HepG2 (cell line): Measurements from ENCODE around the gene NUDT7. TPM values are rescaled to one million over a fixed set of nuclear protein-coding genes. Genes with fewer than 3 reads are reported as not detected.

Source experiments
- CREBL2 ChIP-seq: sonication (generic); formaldehyde crosslinking; IDR thresholded peaks from 2 replicates; pipeline ENCODE4 v1.8.1; 2023; ENCODE audit warnings: missing genetic modification reagents, mild to moderate bottlenecking, borderline replicate concordance
- CSRNP1 ChIP-seq: sonication (generic); formaldehyde crosslinking; IDR thresholded peaks from 2 replicates; pipeline ENCODE4 v1.8.1; 2023; ENCODE audit warnings: mild to moderate bottlenecking, missing genetic modification reagents
- FOXK1 ChIP-seq: sonication (generic); formaldehyde crosslinking; IDR thresholded peaks from 2 replicates; pipeline ENCODE4 v1.4.0; 2020; ENCODE audit warnings: low read depth, missing genetic modification reagents, borderline replicate concordance
- KAT7 ChIP-seq: IDR thresholded peaks from 2 replicates; pipeline ENCODE4 v1.6.1; 2018; ENCODE audit warnings: borderline replicate concordance, missing compliant biosample characterization
- KDM6A ChIP-seq: IDR thresholded peaks from 2 replicates; pipeline ENCODE4 v1.6.1; 2016; ENCODE audit warnings: low read depth
- KIAA2018 ChIP-seq: sonication (generic); formaldehyde crosslinking; IDR thresholded peaks from 2 replicates; pipeline ENCODE4 v1.5.0; 2020; ENCODE audit warnings: mild to moderate bottlenecking, missing genetic modification reagents, borderline replicate concordance
- NCOA2 ChIP-seq: sonication (generic); formaldehyde crosslinking; IDR thresholded peaks from 2 replicates; pipeline ENCODE4 v1.8.0; 2022; ENCODE audit warnings: inconsistent platforms
- NPAS2 ChIP-seq: sonication (generic); formaldehyde crosslinking; IDR thresholded peaks from 2 replicates; pipeline ENCODE4 v1.8.0; 2022; ENCODE audit warnings: mild to moderate bottlenecking, missing genetic modification reagents, borderline replicate concordance
- RNF219 ChIP-seq: sonication (generic); formaldehyde crosslinking; IDR thresholded peaks from 2 replicates; pipeline ENCODE4 v1.5.0; 2020; ENCODE audit warnings: mild to moderate bottlenecking, missing genetic modification reagents
- SP5 ChIP-seq: IDR thresholded peaks from 2 replicates; pipeline ENCODE4 v1.6.1; 2016; ENCODE audit warnings: low read depth, borderline replicate concordance
- TARDBP ChIP-seq: sonication (generic); formaldehyde crosslinking; IDR thresholded peaks from 2 replicates; pipeline ENCODE4 v1.8.0; 2022; ENCODE audit warnings: mild to moderate bottlenecking, missing genetic modification reagents
- ZNF331 ChIP-seq: sonication (generic); formaldehyde crosslinking; IDR thresholded peaks from 2 replicates; pipeline ENCODE4 v1.4.0; 2020; ENCODE audit warnings: missing genetic modification reagents
- ZNF362 ChIP-seq: sonication (generic); formaldehyde crosslinking; IDR thresholded peaks from 2 replicates; pipeline ENCODE4 v1.4.0; 2020; ENCODE audit warnings: missing genetic modification reagents, mild to moderate bottlenecking, borderline replicate concordance
- ZNF598 ChIP-seq: sonication (generic); formaldehyde crosslinking; IDR thresholded peaks from 2 replicates; pipeline ENCODE4 v1.5.1; 2020; ENCODE audit warnings: mild to moderate bottlenecking, missing genetic modification reagents, borderline replicate concordance
- ZNF629 ChIP-seq: sonication (generic); formaldehyde crosslinking; conservative IDR thresholded peaks from 2 replicates; pipeline ENCODE4 v1.5.0; 2020; ENCODE audit warnings: missing genetic modification reagents
- ZNF713 ChIP-seq: sonication (generic); formaldehyde crosslinking; IDR thresholded peaks from 2 replicates; pipeline ENCODE4 v1.4.0; 2020; ENCODE audit warnings: mild to moderate bottlenecking, missing genetic modification reagents
- ZSCAN31 ChIP-seq: sonication (generic); formaldehyde crosslinking; IDR thresholded peaks from 2 replicates; pipeline ENCODE4 v1.5.0; 2020; ENCODE audit warnings: low read depth, mild to moderate bottlenecking, missing genetic modification reagents
- polyA plus RNA-seq, 8 experiments: library from polyadenylated mRNA; depleted of rRNA in 3 of 8; stranded (reverse) in 7 of 8; unstranded in 1 of 8; fragments of >200 nt; fragmentation: Illumina TruSeq in 4 of 8; extraction: Trizol in 4 of 8; gene quantifications; 2 replicates each; pipeline versions ENCODE4 v1.2.1 to v1.2.3, GENCODE V29; 2011 to 2016; ENCODE audit warnings: low read depth in 4 of 8, missing spikeins in 1 of 8, mixed read lengths in 1 of 8; ENCODE audit not compliant: insufficient read depth in 1 of 8
- total RNA-seq, 5 experiments: library from RNA; depleted of rRNA; stranded (reverse); fragments of >200 nt; fragmentation: Illumina TruSeq; extraction: Trizol; gene quantifications; 2 replicates each; pipeline ENCODE4 v1.2.3, GENCODE V29; 2016; ENCODE audit warnings: low read depth in 1 of 5

Gene NUDT7
- total and polyA plus RNA-seq, 2 of the 13 experiments (the other 11 are each of a cell fraction or from before 2014, with no cell fraction given), result 14.3 to 23.9 TPM

GRCh38 chr16:77749415-77749814, 27.1 kb downstream of the NUDT7 start (continued):
- TF ChIP-seq KIAA2018 (no peak), CREBL2 (CRISPR knock-in tag) (no peak), NPAS2 (CRISPR knock-in tag) (no peak), NCOA2 (CRISPR knock-in tag) (peak; percentile 74), TARDBP (CRISPR knock-in tag) (peak; percentile 73; the same call in 1 of the 2 replicates), ZNF598 (CRISPR knock-in tag) (no peak), KAT7 (CRISPR knock-in tag) (no peak), SP5 (CRISPR knock-in tag) (no peak; the same call in 1 of the 2 replicates), KDM6A (CRISPR knock-in tag) (peak; percentile 91), CSRNP1 (no peak), FOXK1 (CRISPR knock-in tag) (no peak), ZNF629 (CRISPR knock-in tag) (no peak), ZNF713 (CRISPR knock-in tag) (no peak), ZSCAN31 (CRISPR knock-in tag) (no peak), RNF219 (no peak), ZNF362 (no peak), ZNF331 (CRISPR knock-in tag) (peak; percentile 59; the same call in 1 of the 2 replicates)
